ENCODE measurements around the gene KLB. TPM values are rescaled to one million over a fixed set of nuclear protein-coding genes. Genes with fewer than 3 reads are reported as not detected.

KLB gene
- total RNA-seq, 1 donor from 2014 or later: 0.08 TPM

Other genes with a start within 250 kb of the KLB start
- gene WDR19, start 224.4 kb upstream of the KLB start, total RNA-seq: 25.1 TPM
- 59.4 TPM for gene RFC1, start 40.6 kb upstream of the KLB start, total RNA-seq
- gene RPL9, start 52.0 kb downstream of the KLB start, total RNA-seq: 1,753 TPM
- gene LIAS, start 52.1 kb downstream of the KLB start, total RNA-seq: 25.0 TPM
- gene UGDH, start 120.5 kb downstream of the KLB start, total RNA-seq: 76.0 TPM
- gene SMIM14, start 231.9 kb downstream of the KLB start, total RNA-seq: 48.6 TPM

Measured in ureter (tissue), 1 donor.